Vagina (tissue), 2 donors: Measurements from ENCODE around the gene CEBPG.

ENCODE experiments used
- CTCF ChIP-seq, 3 experiments: fragments of 450-650 bp in 2 of 3; fragments of 200-600 bp in 1 of 3; sonication (generic) in 1 of 3; IDR thresholded peaks; one replicate each; pipeline ENCODE4 v1.5.1; 2017 to 2019; ENCODE audit warnings: antibody characterized with exemption in 3 of 3, mild to moderate bottlenecking in 2 of 3, moderate library complexity in 2 of 3
- POLR2A ChIP-seq, 2 donors: fragments of 450-650 bp; IDR thresholded peaks; one replicate each; pipeline ENCODE4 v1.6.1; 2017; ENCODE audit warnings: antibody characterized with exemption in 2 of 2, mild to moderate bottlenecking in 2 of 2, moderate library complexity in 2 of 2

GRCh38 chr19:33332248-33332647 lies 41.3 kb upstream of the CEBPG start:
- TF ChIP-seq CTCF (IDR thresholded peaks at IDR 0.05), result no peak
- TF ChIP-seq POLR2A (IDR thresholded peaks at IDR 0.05), result no peak
